ENCODE data around the gene NUP88.

The NUP88 gene

DNA sequence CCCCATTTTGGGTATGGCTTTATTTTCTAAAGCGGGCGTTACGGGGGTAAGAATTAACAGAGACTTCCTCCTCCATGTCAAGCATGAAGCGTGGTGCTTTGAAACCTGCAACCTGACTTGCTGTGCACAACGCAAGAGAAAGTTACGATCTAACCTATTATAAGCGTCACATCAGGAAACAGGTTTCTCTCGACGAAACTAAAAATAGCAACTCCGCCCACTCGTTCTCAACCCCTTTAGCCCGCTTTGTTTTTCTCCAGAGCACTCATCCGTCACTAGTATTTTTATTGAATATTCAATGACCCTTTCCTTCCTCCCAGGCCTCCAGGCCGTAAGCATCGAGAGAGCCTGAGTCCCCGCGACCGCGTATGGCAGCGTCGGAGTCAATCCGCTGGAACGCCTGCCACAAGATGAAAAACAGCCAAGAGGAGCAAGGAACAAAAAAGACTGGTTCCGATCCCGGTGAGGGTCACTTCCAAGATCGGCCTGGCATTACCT lies 555 bp downstream of the NUP88 start:
- peak; percentile 22 for DNase-seq

DNA sequence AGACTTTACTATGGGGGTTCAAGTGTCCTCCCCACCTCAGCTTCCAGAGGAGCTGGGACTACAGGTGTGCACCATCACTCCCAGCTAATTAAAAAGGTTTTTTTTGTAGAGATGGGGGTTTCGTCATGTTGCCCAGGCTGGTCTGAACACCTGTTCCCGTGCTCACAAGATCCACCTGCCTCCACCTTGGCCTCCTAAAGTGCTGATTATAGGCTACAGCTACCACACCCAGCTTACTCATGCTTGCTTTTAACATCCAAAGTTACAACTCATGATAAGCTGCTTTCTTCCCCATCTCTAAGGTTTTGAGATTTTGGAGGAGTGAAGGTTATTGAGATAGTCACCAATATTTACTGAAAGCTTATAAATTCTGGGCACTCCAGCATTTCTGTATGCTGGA lies 2.6 kb downstream of the NUP88 start:
- DNase-seq, result no peak

DNA sequence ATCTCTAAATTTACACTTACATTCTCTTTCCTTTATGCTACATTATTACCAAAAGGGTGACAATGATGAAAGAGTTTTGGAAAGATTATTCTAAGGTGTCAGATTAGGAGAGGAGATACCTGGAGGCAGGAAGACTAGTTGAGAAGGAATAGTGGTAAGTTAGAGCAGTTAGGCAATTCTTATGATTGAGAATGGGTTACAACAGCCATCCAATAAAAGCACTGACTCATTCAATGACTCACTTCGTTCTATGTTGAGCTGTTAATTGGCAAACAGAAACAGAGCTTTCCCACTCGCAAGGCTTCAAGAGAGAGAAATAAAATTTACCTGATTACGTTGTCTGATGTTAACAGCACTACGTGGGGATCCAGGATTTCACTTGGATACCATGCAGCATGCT lies 5.8 kb downstream of the NUP88 start:
- no peak for DNase-seq

DNA sequence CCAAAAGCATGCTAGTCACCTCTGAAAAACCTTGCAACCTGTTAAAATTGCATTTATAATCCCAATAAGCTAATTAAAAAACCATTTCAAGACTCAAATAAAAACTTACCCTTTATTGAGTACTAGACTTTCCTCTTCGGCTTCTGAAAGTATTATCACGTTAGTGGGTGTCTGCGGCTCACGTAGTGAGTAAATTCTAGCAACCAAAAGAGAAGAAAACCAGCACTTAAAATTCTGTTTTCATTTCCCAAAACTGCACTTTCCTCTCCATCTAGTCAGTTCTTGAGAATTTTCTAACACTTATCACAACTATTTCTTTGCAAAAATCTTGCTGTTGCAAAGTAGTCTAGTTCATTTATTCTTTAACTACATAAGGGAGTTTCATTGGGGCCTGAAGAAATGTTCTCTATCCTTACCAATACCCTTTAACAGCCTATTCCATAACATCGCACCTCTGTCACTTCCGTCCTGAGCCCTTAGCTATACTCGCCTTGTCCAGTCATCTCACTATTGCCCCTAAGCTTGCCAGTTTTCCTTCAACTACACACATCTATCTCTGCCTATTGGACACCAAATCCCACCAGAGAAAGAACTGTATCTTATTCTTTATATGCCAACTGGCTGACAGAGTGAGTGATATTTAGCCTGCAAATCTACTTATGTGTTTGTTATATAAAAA lies 8.7 kb downstream of the NUP88 start:
- no peak for DNase-seq

DNA sequence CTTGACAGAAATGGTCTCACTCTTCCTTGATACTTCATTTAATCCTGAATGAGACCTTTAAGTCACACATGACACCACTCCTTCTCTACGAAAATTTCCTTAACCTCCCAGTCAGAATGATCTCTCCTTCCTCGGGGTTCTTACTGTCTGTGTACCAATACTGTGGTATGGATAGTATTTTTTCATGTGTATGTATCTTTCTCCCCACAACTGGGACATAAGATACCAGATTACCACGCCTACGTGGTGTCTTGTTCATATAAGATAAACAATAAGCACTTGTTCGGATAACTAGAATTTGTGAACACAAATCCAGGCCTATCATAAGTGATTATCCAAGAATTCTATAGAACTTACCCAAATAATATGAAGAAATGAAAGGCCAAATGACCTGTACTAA lies 11.3 kb downstream of the NUP88 start:
- no peak for DNase-seq

DNA sequence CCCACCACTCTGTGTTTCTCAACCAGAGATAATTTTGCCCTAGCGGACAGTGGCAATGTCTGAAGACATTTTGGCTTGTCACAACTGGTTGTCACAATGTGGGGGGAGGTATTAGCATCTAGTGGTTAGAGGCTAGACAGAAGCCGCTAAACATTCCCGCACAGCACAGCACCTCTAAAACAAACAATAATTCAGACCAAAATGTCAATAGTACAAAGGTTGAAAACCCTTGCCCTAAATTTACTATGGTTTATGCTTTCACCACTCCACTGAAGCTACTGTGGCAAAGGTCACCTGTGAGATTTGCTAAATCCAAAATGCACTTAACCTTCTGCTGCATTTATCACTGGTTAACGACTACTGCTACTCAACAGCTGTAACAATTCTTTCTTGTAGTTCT lies 14.1 kb downstream of the NUP88 start:
- DNase-seq, result no peak

DNA sequence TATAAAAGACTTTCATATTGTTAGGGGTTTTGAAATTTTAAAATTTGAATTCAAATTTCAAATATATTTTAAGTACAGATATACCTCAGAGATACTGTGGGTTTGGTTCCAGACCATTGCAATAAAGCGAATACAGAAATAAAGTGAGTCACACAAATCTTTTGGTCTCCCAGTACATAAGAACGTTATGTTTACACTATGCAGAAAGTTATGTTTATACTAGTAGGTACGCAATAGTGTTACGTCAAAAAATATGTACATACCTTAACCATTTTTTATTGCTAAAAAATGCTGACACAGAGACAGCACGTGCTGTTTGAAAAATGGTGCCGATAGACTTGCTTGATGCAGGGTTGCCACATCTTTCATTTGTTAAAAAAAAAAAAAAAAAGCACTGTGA lies 19.7 kb downstream of the NUP88 start:
- DNase-seq, result no peak

DNA sequence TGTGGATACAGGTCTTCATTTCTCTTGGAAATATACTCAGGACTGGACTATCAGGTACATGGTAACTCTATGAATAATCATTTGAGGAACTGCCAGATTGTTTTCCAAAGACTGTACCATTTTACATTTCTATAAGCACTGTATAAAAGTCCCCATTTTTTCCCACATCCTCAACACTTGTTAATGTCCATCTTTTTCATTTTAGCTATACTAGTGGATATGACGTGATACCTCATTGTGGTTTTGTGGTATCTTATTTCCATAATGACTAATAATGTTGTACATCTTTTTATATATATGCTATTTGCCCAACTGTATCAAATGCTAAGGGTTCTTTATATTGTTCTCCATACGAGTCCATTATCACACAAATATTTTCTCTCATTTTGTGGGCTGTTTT lies 22.9 kb downstream of the NUP88 start:
- no peak for DNase-seq

DNA sequence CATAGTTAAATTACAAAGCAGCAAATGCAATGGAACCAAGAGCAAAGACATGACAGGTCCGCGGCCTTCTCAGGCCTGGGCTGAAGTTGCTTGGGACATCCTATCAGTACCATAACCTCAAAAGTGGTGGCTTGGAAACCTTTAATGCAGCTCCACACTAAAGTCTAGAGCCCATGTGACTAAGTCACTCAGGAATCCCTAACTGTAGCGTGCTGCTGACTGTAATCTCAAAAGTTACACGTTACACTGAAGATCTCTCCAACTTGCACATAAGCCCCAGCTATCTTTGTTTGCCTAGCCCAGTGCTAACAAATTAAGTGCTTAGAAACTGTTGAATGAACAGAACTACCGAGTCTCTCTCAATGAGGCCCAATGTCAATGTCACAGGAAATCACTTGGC lies 27.8 kb downstream of the NUP88 start:
- no peak for DNase-seq

DNA sequence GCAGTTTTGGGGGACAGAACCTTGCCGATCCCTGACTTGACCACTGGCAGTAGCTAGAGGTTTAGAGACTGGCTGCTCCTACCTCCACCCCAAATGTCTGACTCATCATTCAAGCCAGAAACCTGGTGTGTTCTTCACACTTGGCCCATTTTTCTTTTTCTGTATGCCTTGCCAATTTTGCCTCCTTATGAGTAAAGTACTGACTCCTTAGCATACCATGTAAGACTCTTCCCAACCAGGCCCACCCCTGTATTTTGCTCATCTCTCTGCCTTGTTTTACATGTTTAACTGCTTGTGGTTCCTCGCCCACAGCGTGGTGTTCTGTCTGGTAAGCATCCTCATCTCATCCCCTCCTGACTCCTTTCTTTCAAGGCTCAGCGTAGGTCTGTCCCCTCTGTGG lies 37.9 kb downstream of the NUP88 start:
- no peak for DNase-seq

DNA sequence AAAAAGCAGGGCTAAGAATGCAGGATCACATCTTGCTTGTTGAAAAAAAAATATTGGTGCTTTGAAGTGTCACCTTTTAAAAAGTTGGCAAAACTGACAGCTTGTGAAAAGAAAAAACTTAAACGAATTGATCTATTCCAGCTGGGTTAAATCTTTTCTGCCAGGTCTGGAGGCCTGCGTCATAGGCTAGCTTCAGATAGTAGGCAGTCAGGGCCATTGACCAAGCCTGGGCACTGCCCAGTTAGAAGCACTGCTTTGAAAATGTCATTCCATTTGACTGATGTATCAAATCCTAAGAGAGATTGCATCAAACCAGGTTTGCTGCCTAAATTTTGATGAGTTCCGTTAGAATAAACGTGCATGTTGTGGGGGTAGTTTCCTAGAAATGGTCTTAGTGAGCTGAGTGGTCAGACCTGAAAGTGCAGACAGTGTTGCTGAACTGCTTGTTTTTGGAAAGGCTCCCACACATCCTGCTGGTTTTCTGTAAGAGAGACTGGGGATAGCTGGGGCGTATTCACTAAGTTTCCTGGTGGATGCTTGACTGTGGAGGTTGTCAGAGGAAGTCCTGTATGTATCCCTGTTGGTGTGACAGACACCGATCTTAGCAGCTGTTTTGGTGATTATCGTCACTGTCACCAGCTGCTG lies 38.8 kb downstream of the NUP88 start:
- no peak for DNase-seq

DNA sequence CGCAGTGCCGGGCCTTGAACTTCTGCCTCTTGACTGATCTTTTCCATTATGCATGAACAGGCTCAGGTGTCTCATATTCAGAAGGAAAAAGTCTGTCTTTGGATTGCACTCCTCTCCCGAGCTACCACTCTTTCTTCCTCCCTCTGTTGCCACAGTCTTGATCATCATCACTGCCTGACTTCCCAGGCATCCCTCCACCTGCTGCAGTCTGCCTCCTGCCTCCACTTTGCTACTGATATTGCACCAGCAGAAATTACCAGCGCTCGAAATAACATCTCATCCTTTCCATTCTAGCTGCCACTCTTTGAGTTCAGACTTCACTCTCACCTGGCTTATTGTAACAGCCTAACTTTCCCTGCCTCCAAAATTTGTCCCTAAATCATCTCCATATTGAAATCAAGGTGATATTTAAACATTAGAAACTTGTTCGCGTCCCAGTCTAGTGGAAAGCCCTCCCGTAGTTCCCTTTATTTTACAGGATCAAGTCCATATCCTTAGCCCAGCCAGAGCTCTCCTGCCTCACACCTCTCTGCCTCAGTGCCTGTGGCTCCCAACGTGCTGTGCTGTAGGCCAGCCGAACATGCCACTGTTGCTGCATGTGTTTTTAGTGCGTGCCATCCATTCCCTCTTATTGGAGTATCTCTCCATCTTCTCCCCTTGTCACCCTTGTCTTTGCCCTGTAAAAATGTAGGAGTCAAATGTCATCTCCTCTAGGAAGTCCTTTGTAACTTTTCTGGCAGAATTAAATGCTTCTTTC lies 39.9 kb downstream of the NUP88 start:
- no peak for DNase-seq

DNA sequence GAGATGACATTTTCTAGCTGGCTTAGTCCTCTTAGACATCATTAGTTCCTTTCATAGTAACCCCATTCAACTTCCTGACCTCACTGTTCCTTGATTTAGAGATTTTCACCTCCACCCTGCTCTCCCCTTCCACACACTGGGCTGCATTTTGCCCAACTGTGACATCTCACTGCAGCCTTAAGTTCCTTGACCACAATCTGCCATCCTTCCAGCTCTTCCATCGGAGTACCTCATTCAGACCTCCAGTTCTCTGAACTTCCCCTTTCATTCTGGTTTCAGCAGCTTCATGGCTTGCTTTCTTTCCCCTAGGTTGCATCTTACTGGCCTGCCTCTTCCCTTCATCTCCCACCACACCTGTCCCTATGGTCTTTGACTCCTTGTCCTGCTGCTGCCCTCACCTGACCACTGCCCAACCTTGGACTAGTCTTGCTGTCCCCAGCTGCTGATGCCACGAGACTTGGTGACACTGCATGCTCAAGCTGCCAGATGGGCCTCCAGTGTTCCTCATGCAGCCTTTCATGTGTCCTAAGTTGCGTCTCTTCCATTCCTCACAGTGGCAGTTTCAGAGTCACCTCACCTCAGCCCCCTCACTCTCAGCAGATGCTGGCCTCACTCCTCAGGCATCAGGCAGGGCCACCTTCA lies 40.8 kb downstream of the NUP88 start:
- DNase-seq, result no peak

DNA sequence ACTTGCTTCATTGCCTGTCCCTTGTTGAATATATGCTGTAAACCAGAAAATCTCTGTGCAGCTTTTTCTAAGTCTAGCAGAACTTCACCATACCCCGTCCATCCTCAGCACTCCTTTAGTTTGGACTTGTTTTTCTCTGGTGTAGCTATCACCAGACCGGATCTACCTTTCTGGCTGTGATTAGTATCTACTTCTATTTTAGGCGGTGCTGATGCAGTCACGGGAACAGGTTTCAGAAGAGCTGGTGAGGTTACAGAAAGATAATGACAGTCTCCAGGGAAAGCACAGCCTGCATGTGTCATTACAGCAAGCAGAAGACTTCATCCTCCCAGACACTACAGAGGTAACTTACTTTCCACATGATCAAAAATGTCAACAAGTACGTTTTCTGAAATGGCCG lies 46.4 kb downstream of the NUP88 start:
- DNase-seq, result no peak

DNA sequence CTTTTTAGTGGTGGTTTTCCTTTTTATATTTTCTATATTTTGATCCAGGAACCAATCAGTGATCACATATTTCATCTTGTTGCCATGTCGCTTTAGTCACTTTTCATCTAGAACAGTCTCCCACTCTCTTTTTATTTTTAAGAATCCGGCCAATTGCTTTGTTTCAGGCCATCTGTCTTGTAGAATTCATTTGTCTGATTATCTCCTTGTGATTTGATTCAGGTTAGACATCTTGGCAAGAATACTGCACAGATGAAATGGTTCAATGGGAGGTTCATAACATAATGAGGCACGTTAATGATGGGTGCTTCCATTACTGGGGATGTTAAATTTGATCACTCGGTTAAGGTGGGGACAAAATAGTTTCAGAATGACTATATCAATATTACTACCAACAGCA lies 49.1 kb downstream of the NUP88 start:
- DNase-seq, result no peak

DNA sequence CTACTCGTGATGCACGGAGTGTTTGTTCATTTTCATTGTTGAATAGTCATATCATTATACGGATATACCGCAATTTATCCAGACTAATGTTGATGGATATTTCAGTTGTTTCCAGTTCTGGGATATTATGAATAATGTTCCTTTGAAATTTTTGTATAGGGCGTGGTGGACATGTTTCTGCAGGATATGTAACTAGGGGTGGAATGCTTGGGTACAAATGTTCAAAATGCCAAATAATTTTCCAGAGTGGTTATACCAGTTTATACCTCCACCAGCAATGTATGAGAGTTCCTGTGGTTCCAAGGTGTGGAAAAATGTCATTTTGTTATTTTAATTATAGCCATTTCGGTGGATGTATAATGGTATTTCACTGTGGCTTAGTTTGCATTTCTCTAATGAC lies 53.6 kb downstream of the NUP88 start:
- DNase-seq, result no peak

DNA sequence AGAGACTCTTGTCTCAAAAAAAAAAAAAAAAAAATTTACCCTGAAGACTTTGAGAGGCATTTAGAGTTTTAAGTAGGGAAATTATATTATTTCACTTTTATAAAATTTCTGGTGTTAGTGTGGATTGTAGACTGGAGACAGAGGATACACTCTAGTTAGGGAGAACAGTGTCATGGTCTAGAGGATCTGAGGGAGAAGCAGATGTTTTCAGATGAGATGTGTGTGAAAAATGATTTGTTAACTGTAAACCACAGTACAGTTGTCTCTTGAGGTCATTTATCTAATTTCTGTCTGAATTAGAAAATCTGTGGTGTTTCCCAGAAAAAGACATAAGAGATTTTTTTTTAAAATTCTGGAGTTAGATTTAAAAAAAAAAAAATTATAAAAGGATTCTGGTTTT lies 54.8 kb downstream of the NUP88 start:
- DNase-seq, result no peak

DNA sequence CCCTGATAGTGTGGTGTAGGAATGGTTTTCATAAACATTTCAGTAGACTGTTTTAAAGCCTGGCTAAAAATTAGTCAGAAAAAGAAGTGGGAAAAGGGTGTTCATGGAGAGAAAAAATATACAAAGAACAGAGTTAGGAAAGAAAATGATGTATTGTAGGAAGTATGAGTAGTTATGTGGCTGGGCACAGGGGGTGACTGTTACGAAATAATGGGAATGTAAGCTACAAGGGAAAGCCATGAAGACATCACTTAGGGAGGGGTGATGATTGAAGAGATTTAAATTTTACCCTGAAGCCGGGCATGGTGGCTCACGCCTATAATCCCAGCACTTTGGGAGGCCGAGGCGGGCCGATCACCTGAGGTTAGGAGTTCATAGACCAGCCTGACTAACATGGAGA lies 55.3 kb downstream of the NUP88 start:
- DNase-seq, result no peak

DNA sequence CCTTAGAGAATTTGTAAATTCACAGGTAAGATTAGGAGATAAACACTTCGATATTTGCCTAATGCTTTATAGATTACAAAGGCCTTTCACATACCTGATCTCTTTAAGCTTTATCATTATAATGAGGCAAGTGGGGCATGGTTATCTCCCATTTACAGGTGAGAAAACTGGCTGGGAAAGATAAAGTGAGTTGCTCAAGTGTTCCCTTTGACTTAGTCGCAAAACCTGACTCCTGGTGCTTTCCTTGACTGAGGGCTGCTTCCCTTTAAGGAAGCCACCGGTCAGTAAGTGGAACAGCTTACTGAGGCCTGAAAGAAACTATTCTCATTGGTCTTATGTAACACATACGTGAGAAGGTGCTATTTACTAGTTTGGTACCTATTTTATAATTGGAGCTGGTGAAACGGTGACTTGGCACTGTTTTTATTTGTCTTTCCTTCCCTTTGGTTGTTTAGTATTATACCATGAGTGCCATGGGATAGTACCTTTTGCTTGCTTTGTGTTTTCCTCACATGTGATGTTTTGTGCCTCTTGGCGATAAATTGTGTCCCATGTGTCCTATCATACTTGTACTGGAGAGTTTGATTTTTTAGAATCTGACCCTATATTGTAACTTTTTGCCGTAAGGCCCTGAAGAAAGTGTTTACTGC lies 57.2 kb downstream of the NUP88 start:
- no peak for DNase-seq

DNA sequence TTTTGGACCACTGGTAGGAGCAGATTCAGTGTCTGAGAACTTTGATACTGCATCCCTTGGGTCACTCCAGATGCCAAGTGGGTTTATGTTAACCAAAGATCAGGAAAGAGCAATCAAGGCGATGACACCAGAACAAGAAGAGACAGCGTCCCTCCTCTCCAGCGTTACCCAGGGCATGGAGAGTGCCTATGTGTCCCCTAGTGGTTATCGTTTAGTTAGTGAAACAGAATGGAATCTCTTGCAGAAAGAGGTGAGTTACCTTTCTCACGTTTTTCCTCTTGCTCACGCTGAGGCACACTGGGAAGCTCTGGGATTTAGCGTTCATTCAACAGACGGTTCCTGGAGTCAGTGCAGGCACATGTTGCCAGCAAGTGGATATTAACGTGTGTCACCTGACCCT lies 58.0 kb downstream of the NUP88 start:
- DNase-seq, result no peak

DNA sequence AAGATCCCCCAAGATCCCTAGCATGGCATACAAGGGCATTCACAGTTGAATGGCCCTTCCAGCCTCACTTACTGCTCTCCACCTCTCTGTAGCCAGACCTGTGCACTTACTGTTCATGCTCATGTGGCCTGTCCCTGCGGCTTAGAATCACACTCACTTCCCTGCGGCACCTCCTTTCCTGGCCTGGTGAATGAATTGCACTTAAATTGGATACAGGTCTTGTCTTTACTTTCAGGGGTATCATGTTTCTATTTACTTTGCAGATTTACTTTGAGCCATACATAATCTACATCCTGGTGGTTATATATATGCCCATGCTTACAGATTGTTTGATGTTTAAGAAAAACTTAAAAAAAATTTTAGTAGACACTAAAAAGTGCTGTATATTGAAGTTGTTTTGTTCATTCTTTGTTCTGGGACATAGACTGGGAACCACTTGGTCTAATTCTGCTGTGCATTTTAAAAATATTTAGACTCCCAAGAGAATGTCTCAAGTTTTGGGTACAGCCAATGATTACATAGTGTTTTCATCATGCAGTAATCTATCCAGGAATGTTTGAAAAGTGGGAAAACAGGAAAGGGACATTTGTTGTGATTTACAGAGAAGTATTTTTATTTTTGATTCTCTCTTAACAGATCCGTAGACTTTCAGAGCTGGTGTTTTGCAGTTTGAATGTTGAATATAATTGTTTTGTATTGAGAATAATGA lies 63.9 kb downstream of the NUP88 start:
- no peak for DNase-seq

DNA sequence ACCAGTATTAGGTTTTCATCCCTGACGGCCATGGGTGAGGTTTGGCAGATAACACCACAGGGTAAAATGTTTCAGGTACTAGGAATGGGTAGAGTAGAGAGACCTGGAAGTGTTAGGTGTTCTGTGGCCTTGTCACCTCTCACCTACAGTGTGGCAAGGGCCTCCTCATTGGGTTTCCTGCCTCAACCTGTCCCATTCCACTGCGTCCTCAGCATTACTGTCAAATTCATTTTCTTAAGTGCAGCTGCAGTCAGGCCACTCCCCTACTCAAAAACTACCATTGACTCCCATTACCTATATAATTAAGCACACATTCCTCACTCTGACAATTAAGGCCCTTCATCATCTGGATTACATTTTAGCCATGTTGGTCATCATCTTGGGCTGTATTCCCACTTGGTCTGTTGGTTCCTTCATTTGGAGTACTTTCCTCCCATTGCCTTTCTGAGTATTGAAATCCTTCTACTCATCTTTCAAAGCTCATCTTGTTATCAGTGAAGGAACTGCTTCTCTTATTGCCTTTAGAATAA lies 64.5 kb downstream of the NUP88 start:
- no peak for DNase-seq
